Nephron progenitor cell (in vitro differentiated cells): Measurements from ENCODE around the gene SEMA3C.

Experiments
- DNase-seq: peaks from one replicate; pipeline ENCODE4 v3.0.0; 2021
- H3K27ac Mint-ChIP-seq: 2 replicates; pipeline ENCODE4 v1.8.0; 2021; ENCODE audit warnings: mild to moderate bottlenecking, moderate library complexity, mixed read lengths
- H3K27me3 Mint-ChIP-seq: 2 replicates; pipeline ENCODE4 v1.8.0; 2021; ENCODE audit warnings: mild to moderate bottlenecking, low read depth, mixed read lengths; ENCODE audit not compliant: poor library complexity
- H3K36me3 Mint-ChIP-seq: 2 replicates; pipeline ENCODE4 v1.8.0; 2021; ENCODE audit warnings: low read depth, mixed read lengths
- H3K4me1 Mint-ChIP-seq: 2 replicates; pipeline ENCODE4 v1.8.0; 2021; ENCODE audit warnings: mixed read lengths
- H3K4me3 Mint-ChIP-seq: 2 replicates; pipeline ENCODE4 v1.8.0; 2021; ENCODE audit warnings: mild to moderate bottlenecking, moderate library complexity, mixed read lengths
- H3K9me3 Mint-ChIP-seq: 2 replicates; pipeline ENCODE4 v1.8.0; 2021; ENCODE audit warnings: mild to moderate bottlenecking, moderate library complexity, mixed read lengths
- TF ChIP-seq, protein P1 (sequence below): fragments of 200-600 bp; sonication (generic); IDR thresholded peaks from 2 replicates; pipeline ENCODE4 v1.5.0; 2021; ENCODE audit warnings: antibody characterized with exemption

Gene SEMA3C

DNA sequence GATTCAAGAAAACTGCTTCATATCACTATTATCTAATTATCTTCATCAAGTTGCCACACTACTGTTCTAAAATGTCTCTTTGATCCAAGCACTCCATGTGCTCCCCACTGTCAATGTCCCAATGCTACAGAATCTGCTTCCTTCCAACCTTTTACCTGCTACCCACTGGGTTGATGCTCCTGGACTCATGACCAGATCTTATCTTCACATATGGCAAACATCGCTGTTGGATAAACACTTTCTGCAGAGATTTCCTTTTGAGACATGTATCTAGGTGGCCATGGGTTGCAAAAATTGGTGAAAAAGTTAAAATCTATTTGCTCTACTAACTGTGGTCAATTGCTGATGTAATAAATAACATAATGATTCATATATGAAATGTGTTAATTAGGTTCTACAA, 24.5 kb upstream of the SEMA3C start:
- peaks cover 3% of the 10 kb centered on the region for H3K27me3 Mint-ChIP-seq

DNA sequence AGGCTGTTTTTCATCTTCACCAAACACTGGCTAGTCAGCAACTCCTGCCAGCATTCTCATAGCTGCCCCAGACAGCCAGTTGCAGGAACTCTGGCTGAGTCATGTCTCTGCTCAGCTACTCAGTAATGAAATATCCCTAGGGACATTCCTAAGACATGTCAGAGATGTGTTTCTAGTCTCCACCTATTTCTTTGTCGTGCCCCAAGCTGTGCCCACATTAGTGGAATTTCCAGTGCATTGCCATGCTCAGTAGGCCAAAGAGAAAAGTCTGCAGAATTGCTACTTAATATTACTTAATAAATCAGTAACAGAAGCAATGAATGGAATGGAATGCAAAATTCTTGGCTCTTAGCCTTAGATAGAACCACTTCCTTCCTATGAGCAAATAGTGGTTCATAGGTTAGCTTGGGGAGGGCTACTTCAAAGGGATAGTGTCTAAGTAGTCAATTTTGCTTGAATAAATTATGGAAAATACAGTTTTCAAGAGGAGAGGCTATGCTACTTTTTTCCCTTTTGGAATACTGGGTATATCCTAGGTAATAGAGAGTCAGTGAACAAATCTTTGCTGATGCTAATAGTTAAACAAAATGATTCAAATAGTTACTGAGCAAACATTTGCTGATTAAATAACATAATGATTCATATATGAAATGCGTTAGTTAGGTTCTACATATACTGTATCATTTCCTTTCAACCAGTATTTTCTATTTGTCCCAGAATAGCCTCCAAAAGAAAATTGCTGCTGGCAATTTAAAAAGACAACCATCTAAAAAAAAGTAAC, 23.6 kb upstream of the SEMA3C start:
- Mint-ChIP-seq H3K4me3 (no peak overlapping the region), H3K36me3 (no peaks in the 10 kb centered on the region), H3K27ac (no peak overlapping the region), H3K9me3 (no peaks in the 10 kb centered on the region), H3K4me1 (peaks cover 14% of the 10 kb centered on the region), H3K27me3 (peaks cover 3% of the 10 kb centered on the region)
- peak; percentile 20 for DNase-seq
- TF ChIP-seq, protein P1, sequence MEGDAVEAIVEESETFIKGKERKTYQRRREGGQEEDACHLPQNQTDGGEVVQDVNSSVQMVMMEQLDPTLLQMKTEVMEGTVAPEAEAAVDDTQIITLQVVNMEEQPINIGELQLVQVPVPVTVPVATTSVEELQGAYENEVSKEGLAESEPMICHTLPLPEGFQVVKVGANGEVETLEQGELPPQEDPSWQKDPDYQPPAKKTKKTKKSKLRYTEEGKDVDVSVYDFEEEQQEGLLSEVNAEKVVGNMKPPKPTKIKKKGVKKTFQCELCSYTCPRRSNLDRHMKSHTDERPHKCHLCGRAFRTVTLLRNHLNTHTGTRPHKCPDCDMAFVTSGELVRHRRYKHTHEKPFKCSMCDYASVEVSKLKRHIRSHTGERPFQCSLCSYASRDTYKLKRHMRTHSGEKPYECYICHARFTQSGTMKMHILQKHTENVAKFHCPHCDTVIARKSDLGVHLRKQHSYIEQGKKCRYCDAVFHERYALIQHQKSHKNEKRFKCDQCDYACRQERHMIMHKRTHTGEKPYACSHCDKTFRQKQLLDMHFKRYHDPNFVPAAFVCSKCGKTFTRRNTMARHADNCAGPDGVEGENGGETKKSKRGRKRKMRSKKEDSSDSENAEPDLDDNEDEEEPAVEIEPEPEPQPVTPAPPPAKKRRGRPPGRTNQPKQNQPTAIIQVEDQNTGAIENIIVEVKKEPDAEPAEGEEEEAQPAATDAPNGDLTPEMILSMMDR = no peak

More for the DNA sequence above, 24.5 kb upstream of the SEMA3C start:
- Mint-ChIP-seq H3K4me1 (peaks cover 14% of the 10 kb centered on the region), H3K4me3 (no peak overlapping the region), H3K27ac (no peak overlapping the region), H3K36me3 (no peaks in the 10 kb centered on the region), H3K9me3 (no peaks in the 10 kb centered on the region)
- DNase-seq = no peak
- TF ChIP-seq, protein P1 = no peak

DNA sequence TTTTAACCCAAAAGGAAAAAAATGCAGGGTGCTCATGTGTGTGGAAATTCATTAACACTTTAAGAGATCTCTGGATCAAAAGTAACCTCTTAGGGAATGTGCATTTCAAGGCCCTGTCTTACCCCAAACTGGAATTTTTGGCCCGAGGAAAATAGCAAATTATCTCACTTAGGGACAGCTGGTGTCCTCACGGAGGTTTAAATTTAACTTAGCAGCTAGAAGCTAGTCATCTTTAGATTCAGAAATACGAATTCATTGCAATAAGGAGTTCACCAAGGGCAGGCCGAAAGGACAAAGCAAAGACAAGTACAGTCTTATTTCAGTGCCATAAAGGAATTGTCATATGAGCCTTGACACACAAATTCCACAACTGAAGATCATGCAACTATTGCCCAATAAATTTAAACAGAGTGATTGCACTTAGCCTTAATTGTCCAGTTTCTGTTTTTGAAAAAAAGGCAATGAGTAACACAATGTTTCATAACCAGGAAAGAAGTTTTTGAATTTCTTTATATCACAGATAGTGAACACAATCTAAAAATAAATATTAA, 22.4 kb upstream of the SEMA3C start:
- Mint-ChIP-seq H3K36me3 (no peaks in the 10 kb centered on the region), H3K27ac (no peak overlapping the region), H3K4me3 (no peak overlapping the region), H3K4me1 (peaks cover 14% of the 10 kb centered on the region), H3K27me3 (peaks cover 3% of the 10 kb centered on the region), H3K9me3 (no peaks in the 10 kb centered on the region)
- TF ChIP-seq, protein P1 = no peak
- no peak for DNase-seq

DNA sequence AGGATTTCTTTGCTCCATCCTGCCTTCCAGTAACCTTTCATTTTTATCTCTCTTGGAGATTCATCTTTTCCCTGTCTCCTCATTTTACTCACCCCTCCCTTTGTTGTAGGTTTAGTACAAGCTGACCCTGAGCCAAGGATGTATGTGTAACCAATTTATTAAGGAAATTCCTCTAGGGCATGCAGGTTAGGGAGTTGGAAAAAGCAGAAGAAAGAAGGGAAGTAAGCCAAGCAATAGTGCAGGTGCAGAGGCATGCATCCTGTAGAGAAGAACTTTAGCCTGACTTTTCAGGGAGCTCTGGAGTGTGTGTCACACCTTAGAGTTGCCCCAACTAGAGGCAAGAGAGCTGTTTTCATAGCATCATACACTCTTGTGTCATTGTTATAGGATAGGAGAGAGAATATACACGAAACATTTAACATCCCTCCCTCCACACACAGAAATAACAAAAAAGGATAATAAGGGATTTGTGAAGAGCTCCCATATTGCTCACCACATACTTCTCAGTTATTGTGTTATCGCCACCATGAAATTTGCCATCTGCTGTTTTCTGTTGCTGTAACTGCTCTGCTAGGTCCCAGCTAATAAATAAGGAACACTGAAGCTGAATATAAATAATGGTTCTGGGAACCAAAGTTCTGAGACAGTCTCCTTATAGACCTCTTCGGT, 21.8 kb upstream of the SEMA3C start:
- no peak overlapping the region for H3K27ac Mint-ChIP-seq
- no peak for DNase-seq
- no peaks in the 10 kb centered on the region for H3K9me3 Mint-ChIP-seq
- H3K36me3 Mint-ChIP-seq = no peaks in the 10 kb centered on the region
- H3K27me3 Mint-ChIP-seq = peaks cover 3% of the 10 kb centered on the region
- TF ChIP-seq, protein P1 = no peak
- H3K4me3 Mint-ChIP-seq = no peak overlapping the region
- H3K4me1 Mint-ChIP-seq = peaks cover 14% of the 10 kb centered on the region

DNA sequence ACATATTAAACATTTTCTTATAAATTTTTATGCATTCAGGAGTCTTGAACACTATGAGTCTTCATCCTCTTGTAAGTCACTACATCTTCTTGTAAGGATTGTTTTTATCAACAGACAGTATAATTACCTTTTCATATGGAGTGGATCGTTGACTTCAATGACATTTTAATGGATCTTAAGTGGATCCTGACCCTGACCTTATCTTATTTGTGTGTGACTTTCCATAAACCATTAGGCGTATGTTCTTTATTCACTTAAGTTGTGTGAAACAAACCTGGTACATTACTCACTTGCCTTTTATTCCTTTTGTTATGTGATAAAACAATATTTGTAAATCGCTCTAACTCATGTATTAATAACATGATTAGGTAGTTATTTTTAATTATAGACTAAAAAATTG, 18.5 kb upstream of the SEMA3C start:
- Mint-ChIP-seq H3K27ac (no peak overlapping the region), H3K4me3 (no peak overlapping the region), H3K27me3 (peaks cover under 1% of the 10 kb centered on the region), H3K36me3 (no peaks in the 10 kb centered on the region), H3K4me1 (peaks cover 13% of the 10 kb centered on the region), H3K9me3 (no peaks in the 10 kb centered on the region)
- TF ChIP-seq, protein P1 = no peak
- no peak for DNase-seq
